CD4-positive, alpha-beta T cell treated with Interleukin-4 for 1 hour (primary cell): ENCODE measurements around the gene HOMER2.

Source experiments
- DNase-seq, 2 donors: peaks; one replicate each; pipeline ENCODE4 v3.0.0-alpha.2; 2020 to 2022

Gene HOMER2

GRCh38 chr15:82855286-82856100 is 97.0 kb downstream of the HOMER2 start:
- no peak for DNase-seq

GRCh38 chr15:82854554-82854953 is 98.0 kb downstream of the HOMER2 start:
- DNase-seq = no peak

DNA sequence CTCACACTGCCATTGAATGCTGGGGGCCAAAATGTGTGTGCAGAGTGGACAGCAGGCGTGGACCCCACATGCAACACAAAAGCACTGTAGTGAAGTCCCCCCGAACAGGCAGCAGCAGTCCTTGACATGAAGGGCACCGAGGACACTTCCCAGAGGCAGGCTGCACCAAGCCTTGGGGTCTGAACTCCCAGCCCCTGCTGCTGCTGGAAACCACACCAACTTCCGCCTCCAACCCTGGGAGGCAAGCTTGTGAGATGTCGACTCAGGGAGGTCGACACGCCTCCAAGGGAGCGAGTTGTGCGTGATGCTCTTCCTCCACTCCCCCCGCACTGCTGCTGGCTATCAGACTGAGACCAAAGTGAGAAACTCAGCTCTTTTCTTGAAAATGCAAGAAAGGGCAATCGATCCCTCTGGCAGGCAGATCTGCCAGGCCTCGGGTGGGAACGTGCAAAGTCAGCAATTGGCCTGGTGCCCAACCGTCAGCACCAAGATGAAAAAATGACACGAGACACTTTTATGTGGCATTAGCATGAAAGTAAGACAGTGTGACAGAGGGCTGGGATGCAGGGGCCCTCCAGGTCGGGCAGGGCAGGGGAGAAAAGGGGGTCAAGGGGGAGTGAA is 99.5 kb downstream of the HOMER2 start:
- no peak for DNase-seq

GRCh38 chr15:82851981-82852511 is 100.5 kb downstream of the HOMER2 start:
- no peak for DNase-seq

DNA sequence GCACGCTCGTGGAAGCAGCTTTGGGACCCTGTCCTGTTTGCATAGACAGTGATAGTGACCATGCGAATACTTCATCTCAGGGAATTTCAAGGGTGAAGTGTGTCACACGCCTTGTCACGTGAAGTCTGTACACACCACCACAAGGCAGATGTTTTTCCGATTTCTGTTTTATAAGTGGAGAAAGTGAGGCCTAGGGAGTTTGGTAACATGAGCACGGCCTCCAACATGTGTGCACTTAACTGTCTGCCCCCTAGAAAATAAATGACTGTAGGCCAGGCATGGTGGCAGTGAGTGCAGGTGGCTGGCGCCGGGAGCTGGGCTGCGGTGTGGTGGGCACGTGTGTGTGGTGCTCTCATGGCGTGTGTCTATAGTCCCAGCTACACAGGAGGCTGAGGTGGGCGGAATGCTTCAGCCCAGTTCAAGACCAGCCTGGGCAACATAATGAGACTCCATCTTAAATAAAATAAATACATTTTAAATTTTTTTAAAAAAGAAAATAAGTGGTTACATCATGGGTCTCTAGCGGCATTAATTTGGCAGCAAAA is 101.1 kb downstream of the HOMER2 start:
- DNase-seq = no peak

GRCh38 chr15:82850731-82851130 is 101.8 kb downstream of the HOMER2 start:
- DNase-seq = no peak

DNA sequence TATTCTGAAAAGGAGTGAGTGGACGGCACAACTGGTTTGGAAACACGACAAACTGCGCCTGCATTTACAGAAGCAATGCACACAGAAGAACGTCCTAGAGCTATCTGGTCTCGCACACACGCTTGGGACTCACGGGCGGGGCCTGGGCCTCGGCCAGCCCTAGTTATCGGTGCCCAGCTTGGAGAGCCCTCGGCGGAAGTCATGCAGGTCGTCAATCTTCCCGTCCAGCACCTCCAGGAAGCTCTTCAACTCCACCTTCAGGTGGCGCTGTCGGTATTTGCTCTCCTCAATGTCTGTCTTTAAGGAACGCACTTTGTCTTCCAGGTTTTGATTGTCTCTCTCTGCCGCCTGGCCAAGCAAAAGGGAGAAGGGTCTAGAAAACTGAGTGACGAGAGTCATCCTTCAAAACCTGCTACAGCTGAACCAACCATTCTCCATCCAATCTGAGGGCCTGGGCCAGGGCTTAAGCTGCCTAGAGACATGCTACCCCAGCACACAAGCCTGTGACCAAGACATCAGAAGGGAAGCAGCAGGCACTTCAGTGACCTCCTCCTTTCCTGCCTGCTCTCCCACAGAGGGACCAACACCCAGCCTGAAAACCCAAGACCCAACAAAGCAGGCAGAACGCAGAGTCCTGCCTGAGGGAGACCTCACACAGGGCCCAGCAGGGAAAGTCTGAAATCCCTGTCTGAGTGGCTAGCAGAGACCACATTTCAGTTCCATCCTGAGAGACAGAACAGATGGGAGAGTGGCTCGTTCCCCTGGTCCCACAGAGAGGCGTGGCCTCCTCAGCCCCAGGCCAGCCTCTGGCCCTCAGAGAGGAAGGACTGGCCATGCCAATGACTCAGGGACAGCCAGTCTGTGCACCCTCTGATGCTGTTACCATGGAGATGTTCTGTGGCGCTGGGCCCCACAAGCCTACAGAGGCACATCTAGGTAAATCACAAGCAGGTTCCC is 102.7 kb downstream of the HOMER2 start:
- peak; percentile 40 to 69 for DNase-seq

- no peak for DNase-seq
These were observed 104.1 kb downstream of the HOMER2 start for GRCh38 chr15:82848241-82848993.

GRCh38 chr15:82847703-82848102 is 104.8 kb downstream of the HOMER2 start:
- DNase-seq = no peak

DNA sequence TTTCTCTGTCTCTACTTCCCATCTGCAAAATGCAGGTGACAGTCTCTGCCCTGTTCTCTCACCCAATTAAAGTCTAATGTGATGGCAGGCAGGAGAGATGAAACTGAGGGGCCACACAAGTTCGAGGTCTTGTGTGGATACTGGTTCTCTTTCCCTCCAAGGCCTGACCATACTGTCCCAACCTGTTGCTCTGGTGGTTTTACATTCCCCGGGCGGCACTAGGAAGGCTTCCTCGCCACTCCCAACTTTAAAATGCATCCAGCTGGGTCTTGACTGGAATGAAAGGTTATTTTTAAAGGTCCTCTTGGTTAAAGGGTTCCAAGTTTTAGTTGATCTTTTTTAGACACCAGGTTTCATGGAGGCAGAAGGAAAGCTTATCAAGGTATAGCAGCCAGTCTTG is 105.9 kb downstream of the HOMER2 start:
- DNase-seq = no peak

DNA sequence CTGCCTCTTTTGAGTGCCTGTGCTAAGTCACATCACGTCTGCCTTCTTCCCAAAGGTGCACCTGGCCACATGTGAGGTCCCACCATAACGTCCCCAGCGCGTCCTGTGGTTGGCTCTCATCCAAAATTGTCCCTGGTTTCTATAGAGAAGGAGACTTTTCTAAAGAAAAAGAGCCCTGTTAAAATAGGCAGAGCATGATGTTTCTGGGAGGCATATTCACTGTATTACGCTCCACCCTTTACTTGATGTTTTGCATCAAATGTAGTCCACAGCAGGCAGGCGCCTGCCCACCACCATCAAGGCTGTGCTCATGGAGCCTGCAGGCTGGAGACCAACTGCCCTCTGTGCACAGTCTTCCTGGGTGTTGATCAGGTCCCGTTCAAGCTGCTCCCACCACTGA is 106.8 kb downstream of the HOMER2 start:
- no peak for DNase-seq

DNA sequence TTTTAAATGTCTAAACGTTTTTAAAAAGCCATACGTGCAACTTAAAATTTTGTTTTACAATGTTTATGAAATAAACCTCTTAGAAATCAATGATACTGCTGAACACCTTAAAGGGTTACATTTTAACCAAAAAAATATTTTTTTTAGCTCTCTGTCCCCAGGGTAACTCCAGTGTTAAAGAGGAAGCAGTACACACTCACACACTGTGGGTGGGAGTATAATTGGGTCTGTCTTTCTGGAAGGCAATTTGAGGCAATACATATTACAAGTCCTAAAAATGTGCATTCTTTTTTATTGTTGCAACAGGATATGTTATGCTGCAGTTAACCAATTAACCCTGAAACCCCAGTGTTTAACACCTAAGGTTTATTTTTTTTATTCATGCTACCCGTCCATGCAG is 109.0 kb downstream of the HOMER2 start:
- DNase-seq = no peak

- DNase-seq = no peak
These were observed 112.4 kb downstream of the HOMER2 start for GRCh38 chr15:82840166-82840565.

- no peak for DNase-seq
These were observed 113.4 kb downstream of the HOMER2 start for GRCh38 chr15:82839136-82839535.

GRCh38 chr15:82838096-82838735 is 114.3 kb downstream of the HOMER2 start:
- DNase-seq = no peak

DNA sequence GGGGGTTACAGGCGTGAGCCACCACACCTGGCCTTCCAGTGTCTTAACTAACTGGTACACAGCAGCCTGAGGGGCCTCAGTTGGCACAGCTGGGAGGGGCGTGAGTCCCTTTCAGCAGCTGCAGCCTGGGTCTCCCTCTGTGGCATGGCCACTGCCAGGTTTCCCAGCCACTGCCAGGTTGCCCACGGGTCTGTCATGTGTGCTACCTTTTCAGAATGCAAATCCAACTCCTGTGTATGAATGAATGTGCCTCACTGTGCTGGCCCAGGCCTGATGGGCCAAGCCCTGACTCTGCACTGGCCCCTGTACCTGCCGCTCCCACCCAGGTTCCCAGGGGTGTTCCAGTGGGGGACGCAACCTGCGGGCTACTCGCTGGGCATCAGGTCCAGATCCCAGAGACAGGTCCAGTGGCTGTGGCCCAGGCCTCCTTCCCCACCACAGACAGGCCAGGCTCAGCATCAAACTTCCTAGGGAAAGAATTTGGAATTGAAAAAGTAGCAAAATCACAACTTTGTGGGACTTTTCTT is 117.1 kb downstream of the HOMER2 start:
- DNase-seq = no peak

GRCh38 chr15:82833362-82833682 is 119.2 kb downstream of the HOMER2 start:
- DNase-seq = no peak

GRCh38 chr15:82832601-82833361 is 119.7 kb downstream of the HOMER2 start:
- DNase-seq = peak in 1 of 2 donors; percentile 33

- DNase-seq = no peak
These were observed 120.5 kb downstream of the HOMER2 start for GRCh38 chr15:82831894-82832600.
